Raji (cell line): ENCODE measurements around the gene VAV3.

Source experiments
- POLR2A ChIP-seq: IDR thresholded peaks from 2 replicates; pipeline ENCODE4 v1.6.1; 2011; ENCODE audit warnings: low read depth, low read length, control low read depth; ENCODE audit not compliant: insufficient read depth

Gene VAV3

DNA sequence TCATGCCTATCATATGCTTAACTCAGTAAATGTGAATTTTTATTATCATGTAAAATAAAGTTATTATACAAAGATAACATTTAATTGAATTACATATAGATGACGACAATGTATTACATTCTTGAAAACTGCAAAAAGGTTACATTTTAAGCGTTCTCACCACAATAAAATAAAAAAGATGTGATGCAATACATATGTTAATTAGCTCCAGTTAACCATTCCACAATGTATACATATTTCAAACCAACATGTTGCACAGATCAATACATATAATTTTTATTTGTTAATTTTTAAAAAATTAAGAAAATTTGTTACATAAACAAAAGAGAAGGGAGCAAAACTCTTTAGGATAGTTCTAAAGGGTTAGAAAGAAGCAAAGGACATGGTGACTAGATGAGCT is 183.7 kb downstream of the VAV3 start:
- no peak for TF ChIP-seq POLR2A

DNA sequence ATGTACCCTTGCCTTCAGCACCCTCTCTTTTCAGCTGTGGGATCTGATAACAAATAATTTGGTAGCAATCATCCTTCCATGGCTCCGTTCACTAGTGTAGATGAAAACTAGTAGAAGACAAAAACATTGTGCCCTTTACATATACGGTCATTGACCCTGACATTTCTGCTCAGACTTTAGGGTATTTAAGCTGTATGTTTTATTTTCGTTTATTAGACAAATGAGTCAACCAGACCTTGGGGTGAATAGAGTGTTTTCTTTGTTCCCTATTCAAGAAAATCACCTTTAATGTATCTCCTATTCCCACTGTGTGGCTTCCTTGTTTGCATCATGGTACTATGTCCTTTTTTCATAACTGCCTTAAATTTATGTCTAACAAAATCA is 187.3 kb downstream of the VAV3 start:
- no peak for TF ChIP-seq POLR2A

DNA sequence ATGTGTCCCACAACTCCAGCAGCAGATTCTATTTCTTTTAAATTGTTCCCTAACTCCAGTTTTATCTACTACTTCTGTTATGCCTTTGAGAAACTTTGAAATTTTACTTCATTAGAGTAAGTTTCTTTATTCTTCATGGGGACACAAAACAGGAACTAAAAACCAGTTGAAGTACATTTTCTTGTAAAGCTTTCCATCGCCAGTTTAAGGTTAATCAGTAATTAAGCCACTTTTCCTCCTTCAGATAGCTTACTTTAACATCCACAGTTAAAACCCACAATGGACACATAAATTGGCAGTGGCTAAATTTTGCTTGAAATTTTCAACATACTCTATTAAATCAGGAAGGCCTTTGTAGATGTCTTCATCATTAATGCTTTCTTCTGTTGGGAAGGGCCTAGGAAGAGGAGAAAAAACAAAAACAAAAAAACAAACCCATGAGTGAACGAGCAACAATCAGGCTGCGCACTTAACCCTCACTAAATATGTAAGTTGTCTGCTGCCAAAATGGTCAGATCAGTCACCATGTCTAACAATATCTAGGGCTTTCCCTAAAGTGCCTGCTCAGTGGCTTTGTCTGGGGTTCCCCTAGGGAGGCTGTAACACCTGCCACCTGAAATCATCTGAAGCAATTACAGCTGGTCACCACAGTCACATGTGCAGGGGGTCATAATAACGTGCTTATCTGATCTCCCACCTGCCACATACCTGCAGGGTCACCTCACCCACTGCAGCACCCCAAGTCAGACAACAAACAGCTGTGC is 187.9 kb downstream of the VAV3 start:
- no peak for TF ChIP-seq POLR2A

DNA sequence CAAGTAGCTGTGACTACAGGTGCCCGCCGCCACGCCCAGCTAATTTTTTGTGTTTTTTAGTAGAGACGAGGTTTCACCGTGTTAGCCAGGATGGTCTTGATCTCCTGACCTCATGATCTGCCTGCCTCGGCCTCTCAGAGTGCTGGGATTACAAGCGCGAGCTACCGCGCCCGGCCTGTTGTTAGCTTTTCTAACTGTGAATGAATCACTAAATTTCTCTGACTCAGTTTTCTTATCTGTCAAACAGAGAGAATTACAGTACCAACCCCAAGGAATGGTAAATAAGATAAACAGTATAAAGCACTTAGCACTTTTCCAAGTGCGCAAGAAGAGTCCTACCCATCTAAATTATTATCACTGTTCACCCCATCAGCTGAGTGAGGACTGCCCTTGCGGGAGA is 193.6 kb downstream of the VAV3 start:
- no peak for TF ChIP-seq POLR2A

DNA sequence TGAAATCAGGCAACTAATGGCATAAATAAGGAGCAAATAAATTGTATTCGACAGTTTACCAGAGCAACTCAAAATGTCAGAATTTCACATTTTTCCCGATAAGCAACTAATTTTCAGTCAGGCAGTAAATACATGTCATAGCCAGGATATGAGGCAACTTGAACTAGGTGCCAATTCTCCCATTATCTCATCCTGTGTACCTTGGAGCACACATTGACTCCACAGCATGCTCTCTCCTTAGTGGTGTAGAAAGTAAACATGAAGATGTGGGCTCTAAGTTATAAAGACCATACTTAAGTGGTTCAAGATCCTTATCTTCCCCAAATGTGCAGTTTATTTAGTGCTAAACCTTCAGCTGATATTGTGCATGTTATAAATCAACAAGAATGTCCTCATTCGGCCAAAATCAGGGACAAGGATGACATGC is 197.8 kb downstream of the VAV3 start:
- TF ChIP-seq POLR2A = no peak

DNA sequence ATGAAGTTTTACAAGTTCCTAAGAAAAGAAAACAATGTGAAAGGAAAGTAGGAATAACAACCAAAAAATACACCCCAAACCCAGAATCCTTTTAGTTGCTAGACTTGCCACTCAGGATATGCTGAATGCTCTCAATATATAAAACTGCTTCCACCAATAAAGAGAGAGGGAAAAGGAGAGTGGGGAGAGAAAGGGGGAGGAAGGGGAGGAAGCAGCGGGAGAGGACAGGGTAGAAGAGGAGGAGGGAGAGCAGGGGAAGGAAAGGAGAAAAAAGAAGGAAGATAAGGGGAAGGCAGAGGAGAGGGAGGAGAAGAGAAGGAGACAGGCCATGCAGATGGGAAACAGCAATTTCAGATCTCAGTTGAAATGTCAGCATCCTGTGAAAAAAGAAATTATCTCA is 198.4 kb downstream of the VAV3 start:
- TF ChIP-seq POLR2A = no peak

DNA sequence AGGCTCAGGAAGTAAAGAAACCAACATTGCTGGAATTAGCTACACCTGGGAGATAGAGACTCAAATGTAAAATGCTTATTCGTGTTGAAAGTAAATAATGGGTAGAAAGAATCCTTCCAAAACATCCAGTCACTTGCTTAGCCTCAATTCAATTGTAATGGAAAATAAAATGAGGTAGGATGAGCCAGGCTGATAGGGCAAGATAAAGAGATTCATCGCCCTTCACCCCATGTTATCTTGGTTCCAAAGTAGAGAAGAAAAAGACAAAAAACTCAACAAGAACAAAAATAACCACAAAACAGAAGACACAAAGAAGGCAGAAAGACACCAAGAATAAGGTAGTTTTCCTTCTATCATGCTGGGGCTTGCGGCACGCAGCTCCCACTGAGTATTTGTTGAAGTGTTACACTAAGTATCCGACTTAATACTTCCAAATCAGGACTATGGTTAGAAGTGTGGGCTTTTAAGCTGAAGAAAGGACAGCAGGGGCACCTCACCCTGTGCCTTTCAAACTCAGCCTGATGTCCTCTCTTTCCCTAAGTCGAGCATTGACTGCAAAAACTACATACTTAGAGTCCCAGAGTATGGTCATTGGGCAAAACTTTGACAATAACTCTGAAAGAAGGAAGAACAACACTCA is 202.1 kb downstream of the VAV3 start:
- TF ChIP-seq POLR2A = no peak

DNA sequence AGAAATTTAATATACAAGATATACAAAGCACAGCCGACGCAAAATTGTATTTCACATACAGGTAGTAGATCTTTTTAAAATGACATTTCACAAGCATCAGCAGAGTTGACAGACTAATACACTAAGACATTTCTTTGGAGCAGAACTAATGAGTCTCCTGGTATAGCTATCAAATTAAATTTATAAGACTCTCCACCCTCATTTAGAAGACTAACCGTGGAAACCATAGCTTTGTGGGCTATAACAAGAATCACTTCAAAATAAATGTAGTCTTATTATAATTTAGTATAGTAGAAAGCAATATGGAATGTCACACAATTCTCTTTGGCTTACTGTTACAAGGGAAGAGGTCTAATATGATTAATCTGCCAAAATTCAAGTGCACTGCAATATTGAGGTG is 204.9 kb downstream of the VAV3 start:
- TF ChIP-seq POLR2A = no peak

DNA sequence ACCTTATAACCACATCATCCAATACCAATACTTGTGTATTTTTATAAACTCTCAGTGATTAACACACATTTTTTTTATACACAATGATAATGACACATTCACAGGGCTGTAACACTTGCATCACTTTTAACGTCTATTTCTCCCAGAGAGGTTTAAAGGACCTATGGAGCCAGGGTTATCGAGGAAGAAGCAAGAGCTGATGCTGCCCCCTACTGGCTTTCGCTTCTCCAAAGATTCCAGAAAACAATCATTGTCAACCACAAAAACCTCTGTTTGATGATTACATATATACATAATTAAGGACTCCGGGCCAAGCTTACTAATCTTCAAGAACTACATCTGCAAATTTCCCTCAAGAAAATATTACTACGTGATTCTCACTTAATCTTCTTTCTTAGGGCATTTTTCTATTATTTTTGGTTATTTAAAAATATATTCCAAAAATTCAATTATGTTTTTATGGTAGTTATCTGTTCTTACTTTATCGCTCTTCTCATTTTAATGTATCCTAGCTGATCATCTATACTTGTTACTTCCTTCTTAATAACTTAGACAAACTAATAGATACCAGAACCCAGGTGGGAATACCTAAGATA is 214.5 kb downstream of the VAV3 start:
- TF ChIP-seq POLR2A = no peak

DNA sequence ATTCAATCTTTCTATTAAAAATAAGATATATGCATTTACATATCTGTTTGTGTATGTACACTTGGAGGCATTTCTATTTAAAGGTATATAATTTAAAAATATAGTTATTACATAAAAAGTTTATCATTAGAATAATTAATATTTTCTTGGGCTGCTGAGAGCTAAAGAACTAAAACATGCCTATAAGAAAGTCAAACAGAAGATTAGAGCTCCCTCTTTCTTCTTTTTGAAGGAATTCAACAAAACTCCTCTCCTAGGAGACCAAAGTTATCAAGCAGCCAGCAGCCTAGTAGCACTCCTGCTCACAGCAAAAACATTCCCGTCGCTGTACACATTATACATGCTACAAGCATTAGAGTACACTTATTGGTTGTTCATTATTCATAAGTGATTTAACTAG is 216.4 kb downstream of the VAV3 start:
- TF ChIP-seq POLR2A = no peak

DNA sequence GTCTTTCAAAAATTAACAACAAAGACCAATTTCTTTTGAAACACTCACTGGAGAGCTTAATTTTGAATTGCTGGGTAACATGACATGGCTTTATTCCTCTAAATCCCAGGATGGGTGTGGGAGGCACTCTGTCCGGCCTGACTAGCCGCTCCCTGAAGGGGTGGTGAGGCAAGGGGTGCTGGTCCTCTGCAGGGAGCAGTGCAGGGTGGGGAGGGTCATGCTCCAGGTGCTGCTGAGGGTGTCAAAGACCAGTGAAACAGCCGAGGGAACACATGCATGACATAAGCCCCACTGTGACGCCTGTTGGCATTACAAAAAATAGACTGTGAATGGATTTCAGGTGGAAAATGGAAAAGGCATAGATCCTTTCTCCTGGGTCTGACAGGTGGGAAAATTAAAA is 223.7 kb downstream of the VAV3 start:
- no peak for TF ChIP-seq POLR2A

DNA sequence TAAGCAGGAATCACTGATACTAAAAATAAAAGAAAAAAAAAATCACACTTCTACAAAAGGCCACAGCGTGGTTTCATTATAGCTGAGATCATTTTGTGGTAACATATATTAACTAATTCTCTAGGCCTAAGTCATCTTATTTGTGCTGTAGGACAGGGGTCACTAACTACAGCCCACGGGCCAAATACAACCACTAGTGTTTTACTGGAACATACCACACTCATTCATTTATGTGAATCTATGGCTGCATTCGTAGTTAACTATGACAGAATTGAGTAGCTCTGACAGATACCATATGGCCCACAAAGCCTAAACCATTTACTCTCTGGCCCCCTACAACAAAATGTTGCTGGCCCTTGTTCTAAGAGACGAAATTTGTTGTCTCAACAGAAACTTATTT is 224.4 kb downstream of the VAV3 start:
- TF ChIP-seq POLR2A = no peak

DNA sequence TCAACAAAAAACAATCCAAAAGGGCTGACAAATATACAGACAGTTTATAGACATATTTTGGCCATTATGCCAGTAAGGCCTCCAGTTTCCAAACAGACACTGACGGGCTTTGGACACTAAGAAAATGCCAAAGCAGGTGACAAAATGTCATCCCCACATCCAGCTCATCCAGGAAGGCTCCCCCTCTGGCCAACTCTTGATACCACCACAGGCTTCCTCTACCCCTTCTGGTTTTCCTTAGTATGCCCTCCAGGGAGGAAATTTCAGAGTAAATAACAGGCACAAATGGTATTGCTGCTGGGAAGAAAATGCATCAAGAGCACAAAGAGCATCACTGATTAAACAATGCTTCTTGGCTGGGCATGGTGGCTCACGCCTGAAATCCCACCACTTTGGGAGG is 225.3 kb downstream of the VAV3 start:
- no peak for TF ChIP-seq POLR2A

DNA sequence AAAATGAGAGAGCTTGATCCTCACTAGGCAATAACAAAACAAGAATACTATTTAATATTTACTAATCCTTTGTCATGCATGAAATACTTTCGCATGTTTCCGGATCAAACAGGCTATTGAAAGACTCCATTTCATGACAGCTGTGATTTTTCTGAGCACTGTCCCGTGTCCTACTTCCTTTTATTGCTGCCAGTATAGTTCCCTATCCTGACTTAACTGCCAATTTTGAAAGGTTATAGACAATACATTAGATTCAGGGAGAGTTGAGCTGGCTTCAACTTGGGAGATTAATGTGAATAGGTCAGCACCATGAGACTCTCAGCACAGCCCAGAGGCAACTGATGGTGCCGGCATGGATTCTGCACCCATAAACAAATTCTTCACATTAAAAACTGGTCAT is 225.8 kb downstream of the VAV3 start:
- no peak for TF ChIP-seq POLR2A

DNA sequence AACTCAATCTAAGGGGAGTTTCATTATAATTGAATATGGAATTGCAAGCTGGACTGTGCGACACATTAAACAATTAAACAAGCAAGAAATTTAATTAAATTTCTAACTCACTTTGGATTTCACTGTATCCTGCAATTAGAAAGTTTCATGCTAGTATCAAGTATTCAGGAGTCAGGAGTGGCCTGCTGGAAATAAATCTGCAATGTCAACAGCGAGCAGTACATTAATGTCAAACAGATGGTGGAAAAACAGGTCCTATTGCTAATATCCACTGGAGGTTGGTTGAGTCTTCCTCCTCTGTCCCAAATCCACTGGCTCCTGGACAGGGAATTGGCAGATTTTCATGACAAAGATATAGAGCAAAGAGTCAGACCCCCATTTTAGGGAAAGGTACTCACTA is 237.1 kb downstream of the VAV3 start:
- no peak for TF ChIP-seq POLR2A

DNA sequence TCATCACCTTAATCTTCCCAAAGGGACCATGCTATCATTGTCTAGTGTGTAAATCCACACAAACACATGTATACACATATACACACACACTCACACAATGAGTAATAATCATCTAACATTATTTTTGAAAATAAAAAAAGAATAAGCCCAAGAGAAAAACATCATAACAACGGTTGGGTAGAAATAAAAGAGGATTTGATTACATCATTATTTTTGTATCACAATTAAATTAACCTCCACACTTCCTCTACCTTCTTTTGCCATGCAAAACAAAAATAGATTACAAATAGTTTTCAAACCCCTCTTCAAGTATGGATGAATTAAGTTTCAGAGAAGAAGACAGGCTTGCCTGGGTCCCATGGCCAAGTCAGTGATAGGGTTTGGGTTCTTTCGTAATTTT is 238.1 kb downstream of the VAV3 start:
- TF ChIP-seq POLR2A = no peak
